GM19324 (cell line): ENCODE results near the gene FAM234A.

Experiments used
- ATAC-seq: cut with Tn5 transposase; IDR thresholded peaks from one replicate; pipeline ENCODE4 v1.9.1; 2021; ENCODE audit warnings: mild to moderate bottlenecking, moderate library complexity; ENCODE audit not compliant: unreplicated experiment, low FRiP score

FAM234A gene

GRCh38 chr16:296276-296675 lies 61.7 kb downstream of the FAM234A start:
- no peak for ATAC-seq

- no peak for ATAC-seq
These were observed 62.3 kb downstream of the FAM234A start for GRCh38 chr16:296806-297510.

- no peak for ATAC-seq
These were observed 63.2 kb downstream of the FAM234A start for GRCh38 chr16:297832-298231.

DNA sequence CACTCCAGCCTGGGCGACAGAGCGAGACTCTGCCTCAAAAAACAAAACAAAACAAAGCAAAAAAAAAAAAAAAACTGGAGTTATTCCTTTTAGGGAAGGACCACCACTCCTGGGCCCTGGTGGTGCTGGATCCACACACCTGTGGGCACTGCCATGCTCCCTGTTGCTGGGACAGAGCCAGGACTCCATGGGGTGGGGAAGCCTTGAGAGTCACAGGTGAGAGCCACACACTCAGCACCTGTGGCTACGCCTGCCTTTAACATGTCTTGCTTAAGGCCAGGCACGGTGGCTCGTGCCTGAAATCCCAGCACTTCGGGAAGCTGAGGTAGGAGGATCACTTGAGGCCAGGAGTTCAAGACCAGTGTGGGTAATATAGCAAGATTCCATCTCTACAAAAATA lies 66.6 kb downstream of the FAM234A start:
- ATAC-seq: no peak

DNA sequence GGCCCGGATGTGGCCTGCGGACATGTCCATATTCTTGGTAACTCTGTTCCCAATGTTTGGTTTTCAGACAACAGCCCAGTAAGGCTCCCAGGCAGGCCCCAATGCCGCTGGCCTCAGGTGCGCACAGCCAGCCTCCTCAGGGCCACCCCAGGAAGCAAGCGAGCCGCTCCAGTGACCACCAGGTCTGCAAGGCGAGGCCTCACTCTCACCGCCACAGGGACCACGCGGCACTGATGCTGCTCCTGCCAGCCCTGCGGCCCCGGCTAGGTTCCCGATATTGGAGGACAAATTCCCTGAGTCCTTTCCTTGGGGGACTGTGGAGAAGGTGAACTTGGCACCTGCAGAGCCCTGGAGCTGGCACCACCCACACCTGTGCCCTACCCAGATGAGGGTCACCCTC lies 67.3 kb downstream of the FAM234A start:
- ATAC-seq: no peak

DNA sequence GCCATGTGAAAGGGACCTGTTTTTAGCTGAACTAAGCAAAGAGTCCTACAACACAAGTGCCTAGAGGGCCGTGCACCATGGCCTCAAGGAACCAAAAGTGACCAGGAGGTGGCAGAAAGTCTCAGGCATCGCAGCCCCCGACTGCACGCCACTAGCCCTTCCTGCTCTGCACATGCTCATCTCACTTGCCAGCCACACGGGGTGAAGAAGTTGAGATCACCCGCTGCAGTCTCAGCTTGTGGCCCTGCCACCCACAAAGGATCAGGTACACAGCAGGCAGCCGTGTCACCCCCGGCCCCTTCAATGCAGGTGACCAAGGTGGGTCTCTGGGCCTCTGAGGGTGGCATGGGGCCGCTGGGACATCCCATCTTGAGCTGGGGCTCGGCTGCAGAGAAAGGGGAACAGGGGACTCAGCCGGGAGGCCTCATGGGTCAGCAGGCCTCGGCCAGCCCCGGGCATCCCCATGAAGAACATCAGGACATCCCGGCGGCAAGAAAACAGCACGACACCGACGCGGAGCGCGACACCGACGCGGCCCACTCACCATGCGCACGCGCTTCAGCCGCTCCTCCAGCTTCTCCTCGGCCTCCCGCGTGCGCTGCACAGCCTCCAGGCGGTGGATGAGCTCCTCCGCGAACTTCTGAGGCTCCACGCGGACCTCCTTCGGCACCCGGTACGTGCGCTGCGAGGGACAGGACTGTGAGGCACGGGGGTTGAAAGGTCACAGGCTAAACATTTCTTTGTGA lies 69.3 kb downstream of the FAM234A start:
- no peak for ATAC-seq

DNA sequence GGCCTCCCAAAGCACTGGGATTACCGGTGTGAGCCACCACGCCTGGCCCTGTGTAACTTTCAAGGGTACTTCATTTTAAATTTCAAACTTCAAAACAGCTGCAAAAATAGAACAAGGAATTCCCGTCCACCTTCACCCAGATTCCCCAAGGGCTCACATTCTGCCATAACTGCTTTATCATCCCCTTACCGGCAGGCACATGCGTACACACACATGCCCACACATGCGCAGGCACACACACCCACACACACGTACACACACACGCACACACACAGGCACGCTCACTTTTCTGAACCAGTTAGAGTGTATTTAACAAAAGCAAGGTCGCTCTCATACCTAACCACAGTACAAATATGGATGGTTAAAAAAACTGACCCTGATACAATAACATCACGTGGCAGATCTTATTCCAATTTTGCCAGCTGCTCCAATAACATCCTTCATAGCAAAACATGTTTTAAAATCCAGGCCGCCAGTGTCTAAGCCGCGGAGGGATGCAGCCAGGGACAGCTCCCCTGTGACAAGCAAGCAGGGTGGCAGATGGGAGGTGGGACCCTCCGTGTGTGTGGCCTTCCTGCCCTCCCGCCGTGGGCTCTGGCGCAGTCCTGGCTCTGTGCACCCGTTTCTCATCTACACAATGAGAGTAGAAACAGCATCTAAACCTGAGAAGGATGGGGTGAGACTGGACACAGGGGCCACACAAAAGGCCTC lies 71.5 kb downstream of the FAM234A start:
- no peak for ATAC-seq

DNA sequence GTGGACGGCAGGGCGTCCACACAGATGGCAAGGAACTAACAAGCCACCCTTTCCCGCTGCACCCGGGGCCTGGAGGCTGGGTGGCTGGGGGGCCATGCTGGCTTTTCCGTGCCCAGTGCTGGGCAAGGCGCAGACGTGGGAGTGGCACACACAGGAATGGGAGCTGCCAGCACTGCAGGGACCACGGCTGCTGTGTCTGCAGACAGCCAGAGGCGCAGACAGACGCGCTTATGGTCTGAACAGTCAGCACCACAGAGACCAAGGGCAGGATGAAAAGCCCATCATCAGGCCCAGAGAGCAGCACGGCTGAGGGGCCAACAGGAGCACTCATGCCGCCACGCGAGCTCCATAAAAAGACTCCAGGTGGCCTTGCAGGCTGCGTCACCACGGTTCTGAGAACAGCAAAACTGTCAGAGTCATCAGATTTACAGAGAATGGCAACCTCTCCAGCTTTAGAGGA lies 72.3 kb downstream of the FAM234A start:
- no peak for ATAC-seq

DNA sequence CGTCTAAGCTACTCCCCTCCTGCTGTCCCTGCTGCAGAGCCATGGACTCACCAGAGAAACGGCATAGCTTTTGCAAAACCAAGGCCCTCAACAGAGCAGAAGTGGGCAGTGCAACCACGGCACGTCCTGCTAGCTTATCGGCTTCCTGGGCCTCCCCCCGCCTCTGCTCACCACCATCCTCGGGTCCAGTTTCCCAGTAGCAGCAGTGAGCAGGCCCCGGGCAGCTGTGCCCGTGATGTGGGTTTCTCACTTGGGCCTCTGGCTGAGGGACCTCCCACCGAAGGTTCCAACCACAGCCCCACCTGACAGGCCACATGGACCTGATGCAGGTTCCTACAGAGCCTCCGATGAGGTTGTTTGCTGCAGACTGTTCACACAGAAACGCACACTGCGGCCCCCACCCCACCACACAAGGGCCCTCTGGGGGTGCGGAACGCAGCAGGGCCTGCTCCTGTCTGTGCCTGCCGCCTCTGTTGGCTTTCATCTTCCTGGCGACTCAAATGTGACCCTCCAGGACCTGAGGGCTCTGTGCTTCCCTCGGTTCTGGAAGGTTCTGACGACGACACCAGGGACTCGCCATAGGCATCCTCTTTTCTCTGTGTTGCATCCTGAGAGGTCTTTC lies 73.2 kb downstream of the FAM234A start:
- ATAC-seq: no peak

DNA sequence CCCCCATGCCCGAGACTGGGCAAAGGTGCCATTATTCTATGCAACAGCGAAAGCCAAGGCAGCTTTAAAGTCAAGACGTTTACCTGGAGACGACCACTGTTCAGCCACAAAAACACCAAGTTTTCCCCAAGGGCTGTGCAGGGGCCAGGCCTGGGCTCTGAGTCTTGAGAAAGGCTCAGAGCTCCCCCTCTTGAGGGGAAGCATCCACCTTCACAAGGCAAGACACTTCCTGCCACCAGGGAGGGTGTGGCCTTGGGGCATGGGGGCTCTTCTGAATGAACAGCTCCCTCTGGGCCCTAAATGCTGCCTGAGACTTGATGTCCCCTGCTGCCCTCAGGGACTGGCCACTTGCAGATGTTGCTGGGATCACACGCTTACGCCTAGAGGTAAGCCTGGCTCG lies 74.9 kb downstream of the FAM234A start:
- no peak for ATAC-seq

DNA sequence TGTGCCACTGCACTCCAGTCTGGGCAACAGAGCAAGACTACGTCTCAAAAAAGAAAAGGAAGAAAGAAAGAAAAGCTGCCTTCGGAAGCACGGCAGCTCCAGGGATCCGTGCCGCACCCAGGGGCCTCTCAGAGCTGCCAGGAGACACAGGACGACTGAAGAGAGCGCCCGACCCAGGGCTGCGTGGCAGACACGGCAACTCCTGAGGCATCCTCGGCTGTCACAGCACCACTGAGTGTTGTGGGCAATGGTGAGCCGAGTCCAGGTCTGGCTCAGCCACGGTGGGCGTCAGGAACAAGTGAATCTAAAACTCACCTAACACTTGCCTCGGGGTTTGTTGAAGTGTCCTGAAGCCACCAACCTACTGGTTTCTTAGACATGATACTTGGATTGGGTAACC lies 77.1 kb downstream of the FAM234A start:
- ATAC-seq: no peak

- ATAC-seq: no peak
These were observed 79.7 kb downstream of the FAM234A start for GRCh38 chr16:314351-314750.

GRCh38 chr16:314795-315299 lies 80.2 kb downstream of the FAM234A start:
- no peak for ATAC-seq
